HEK293T (cell line): ENCODE data around the gene MBNL2.

ENCODE experiments used
- ARNT ChIP-seq: fragments of 450-650 bp; IDR thresholded peaks from 2 replicates; pipeline ENCODE4 v1.6.1; 2017; ENCODE audit warnings: mild to moderate bottlenecking
- BHLHE40 ChIP-seq: fragments of 450-650 bp; IDR thresholded peaks from 2 replicates; pipeline ENCODE4 v1.6.1; 2016; ENCODE audit warnings: mild to moderate bottlenecking, moderate library complexity, borderline replicate concordance

GRCh38 chr13:97212601-97213040 is 9.5 kb upstream of the MBNL2 start:
- TF ChIP-seq BHLHE40 (no peak), ARNT (no peak)
